Nephron progenitor cell (in vitro differentiated cells): Measurements from ENCODE around the gene EXOC8.

Source experiments
- DNase-seq: peaks from one replicate; pipeline ENCODE4 v3.0.0; 2021
- H3K27ac Mint-ChIP-seq: 2 replicates; pipeline ENCODE4 v1.8.0; 2021; ENCODE audit warnings: mild to moderate bottlenecking, moderate library complexity, mixed read lengths
- H3K27me3 Mint-ChIP-seq: 2 replicates; pipeline ENCODE4 v1.8.0; 2021; ENCODE audit warnings: mild to moderate bottlenecking, low read depth, mixed read lengths; ENCODE audit not compliant: poor library complexity
- H3K36me3 Mint-ChIP-seq: 2 replicates; pipeline ENCODE4 v1.8.0; 2021; ENCODE audit warnings: low read depth, mixed read lengths
- H3K4me1 Mint-ChIP-seq: 2 replicates; pipeline ENCODE4 v1.8.0; 2021; ENCODE audit warnings: mixed read lengths
- H3K4me3 Mint-ChIP-seq: 2 replicates; pipeline ENCODE4 v1.8.0; 2021; ENCODE audit warnings: mild to moderate bottlenecking, moderate library complexity, mixed read lengths
- H3K9me3 Mint-ChIP-seq: 2 replicates; pipeline ENCODE4 v1.8.0; 2021; ENCODE audit warnings: mild to moderate bottlenecking, moderate library complexity, mixed read lengths
- CTCF ChIP-seq: fragments of 200-600 bp; sonication (generic); IDR thresholded peaks from 2 replicates; pipeline ENCODE4 v1.5.0; 2021; ENCODE audit warnings: antibody characterized with exemption

EXOC8 gene

GRCh38 chr1:231369282-231369681 is 31.6 kb upstream of the EXOC8 start:
- H3K4me1 Mint-ChIP-seq, result no peaks in the 10 kb centered on the region
- H3K9me3 Mint-ChIP-seq, result no peaks in the 10 kb centered on the region
- H3K36me3 Mint-ChIP-seq, result peaks cover 26% of the 10 kb centered on the region
- H3K27ac Mint-ChIP-seq, result peak overlapping the region; percentile 13
- H3K4me3 Mint-ChIP-seq, result no peak overlapping the region
- TF ChIP-seq CTCF, result no peak
- no peak for DNase-seq
- no peaks in the 10 kb centered on the region for H3K27me3 Mint-ChIP-seq

- DNase-seq, result no peak
- Mint-ChIP-seq H3K27me3 (no peaks in the 10 kb centered on the region), H3K27ac (no peak overlapping the region), H3K4me1 (no peaks in the 10 kb centered on the region), H3K4me3 (no peak overlapping the region), H3K9me3 (no peaks in the 10 kb centered on the region), H3K36me3 (peaks cover 57% of the 10 kb centered on the region)
- no peak for TF ChIP-seq CTCF
Observed at GRCh38 chr1:231364192-231364591, 26.5 kb upstream of the EXOC8 start.

- no peak for TF ChIP-seq CTCF
- H3K36me3 Mint-ChIP-seq, result peaks cover 57% of the 10 kb centered on the region
- H3K4me3 Mint-ChIP-seq, result no peak overlapping the region
- no peaks in the 10 kb centered on the region for H3K4me1 Mint-ChIP-seq
- DNase-seq, result no peak
- no peak overlapping the region for H3K27ac Mint-ChIP-seq
- H3K27me3 Mint-ChIP-seq, result no peaks in the 10 kb centered on the region
- H3K9me3 Mint-ChIP-seq, result no peaks in the 10 kb centered on the region
Observed at GRCh38 chr1:231363624-231364023, 26.0 kb upstream of the EXOC8 start.

GRCh38 chr1:231362325-231362724 is 24.7 kb upstream of the EXOC8 start:
- TF ChIP-seq CTCF, result no peak
- DNase-seq, result no peak
- no peak overlapping the region for H3K27ac Mint-ChIP-seq
- no peak overlapping the region for H3K4me3 Mint-ChIP-seq
- peaks cover 53% of the 10 kb centered on the region for H3K36me3 Mint-ChIP-seq
- H3K27me3 Mint-ChIP-seq, result no peaks in the 10 kb centered on the region
- H3K4me1 Mint-ChIP-seq, result no peaks in the 10 kb centered on the region
- no peaks in the 10 kb centered on the region for H3K9me3 Mint-ChIP-seq

- H3K4me3 Mint-ChIP-seq, result no peak overlapping the region
- H3K27ac Mint-ChIP-seq, result no peak overlapping the region
- H3K9me3 Mint-ChIP-seq, result no peaks in the 10 kb centered on the region
- H3K27me3 Mint-ChIP-seq, result no peaks in the 10 kb centered on the region
- no peaks in the 10 kb centered on the region for H3K4me1 Mint-ChIP-seq
- peaks cover 30% of the 10 kb centered on the region for H3K36me3 Mint-ChIP-seq
- DNase-seq, result no peak
- TF ChIP-seq CTCF, result no peak
Observed at GRCh38 chr1:231359113-231359512, 21.5 kb upstream of the EXOC8 start.

- no peaks in the 10 kb centered on the region for H3K4me1 Mint-ChIP-seq
- H3K27me3 Mint-ChIP-seq, result no peaks in the 10 kb centered on the region
- no peak for DNase-seq
- no peaks in the 10 kb centered on the region for H3K9me3 Mint-ChIP-seq
- H3K36me3 Mint-ChIP-seq, result peaks cover 26% of the 10 kb centered on the region
- TF ChIP-seq CTCF, result peak; percentile 80
- no peak overlapping the region for H3K4me3 Mint-ChIP-seq
- H3K27ac Mint-ChIP-seq, result no peak overlapping the region
Observed at GRCh38 chr1:231357831-231358354, 20.2 kb upstream of the EXOC8 start.
